ENCODE results near the gene IFNGR1. TPM values are rescaled to one million over a fixed set of nuclear protein-coding genes. Genes with fewer than 3 reads are reported as not detected.

IFNGR1 gene
- total and polyA plus RNA-seq, 2 experiments from 2014 or later, result 22.8 to 23.2 TPM

DNA sequence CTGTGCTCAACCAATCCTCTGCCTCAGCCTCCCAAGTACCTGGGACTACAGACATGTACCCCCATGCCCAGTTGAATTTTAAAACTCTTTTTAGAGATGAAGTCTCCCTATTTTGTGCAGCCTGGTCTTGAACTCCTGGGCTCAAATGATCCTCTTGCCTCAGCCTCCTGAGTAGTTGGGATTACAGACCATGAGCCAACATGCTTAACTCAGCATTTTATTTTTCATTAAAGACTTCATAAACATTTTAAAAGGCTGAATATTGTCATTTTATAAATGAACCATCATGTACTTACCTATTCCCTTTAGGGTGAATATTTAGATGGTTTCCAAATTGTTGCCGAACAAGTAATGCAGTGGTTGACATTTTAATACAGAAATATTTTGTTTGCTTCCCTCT lies 16.5 kb upstream of the IFNGR1 start:
- H2AFZ ChIP-seq, result no peak overlapping the region
- no peak for ATAC-seq
- no peaks in the 10 kb centered on the region for H3K4me1 Mint-ChIP-seq

More for the DNA sequence above, 16.5 kb upstream of the IFNGR1 start:
- H3K79me2 ChIP-seq (replicated peaks; ENCODE audit: insufficient read depth), result no peaks in the 10 kb centered on the region
- no peaks in the 10 kb centered on the region for H4K20me1 ChIP-seq (replicated peaks; ENCODE audit: insufficient read depth)
- no peak overlapping the region for H3K4me2 ChIP-seq
- H3K27ac Mint-ChIP-seq, result no peak overlapping the region; the same call in 1 of the 2 replicates
- H3F3A ChIP-seq (replicated peaks; ENCODE audit: low read depth), result no peaks in the 10 kb centered on the region
- peaks cover 10% of the 10 kb centered on the region; the same call in 1 of the 2 replicates for H3K9me2 ChIP-seq (ENCODE audit: insufficient read depth)
- H3K27me3 Mint-ChIP-seq (ENCODE audit: insufficient read depth, low read depth, poor library complexity), result peaks cover 1% of the 10 kb centered on the region
- no peak overlapping the region for H3K4me3 ChIP-seq
- peaks cover 5% of the 10 kb centered on the region; the same call in 2 of the 3 replicates for H3K9me3 Mint-ChIP-seq
- no peaks in the 10 kb centered on the region; the same call in 1 of the 2 replicates for H3K4me1 ChIP-seq (ENCODE audit: insufficient read depth)
- H3K36me3 Mint-ChIP-seq (ENCODE audit: low read depth), result peaks cover 4% of the 10 kb centered on the region; the same call in 2 of the 3 replicates
- TF ChIP-seq, protein P1, sequence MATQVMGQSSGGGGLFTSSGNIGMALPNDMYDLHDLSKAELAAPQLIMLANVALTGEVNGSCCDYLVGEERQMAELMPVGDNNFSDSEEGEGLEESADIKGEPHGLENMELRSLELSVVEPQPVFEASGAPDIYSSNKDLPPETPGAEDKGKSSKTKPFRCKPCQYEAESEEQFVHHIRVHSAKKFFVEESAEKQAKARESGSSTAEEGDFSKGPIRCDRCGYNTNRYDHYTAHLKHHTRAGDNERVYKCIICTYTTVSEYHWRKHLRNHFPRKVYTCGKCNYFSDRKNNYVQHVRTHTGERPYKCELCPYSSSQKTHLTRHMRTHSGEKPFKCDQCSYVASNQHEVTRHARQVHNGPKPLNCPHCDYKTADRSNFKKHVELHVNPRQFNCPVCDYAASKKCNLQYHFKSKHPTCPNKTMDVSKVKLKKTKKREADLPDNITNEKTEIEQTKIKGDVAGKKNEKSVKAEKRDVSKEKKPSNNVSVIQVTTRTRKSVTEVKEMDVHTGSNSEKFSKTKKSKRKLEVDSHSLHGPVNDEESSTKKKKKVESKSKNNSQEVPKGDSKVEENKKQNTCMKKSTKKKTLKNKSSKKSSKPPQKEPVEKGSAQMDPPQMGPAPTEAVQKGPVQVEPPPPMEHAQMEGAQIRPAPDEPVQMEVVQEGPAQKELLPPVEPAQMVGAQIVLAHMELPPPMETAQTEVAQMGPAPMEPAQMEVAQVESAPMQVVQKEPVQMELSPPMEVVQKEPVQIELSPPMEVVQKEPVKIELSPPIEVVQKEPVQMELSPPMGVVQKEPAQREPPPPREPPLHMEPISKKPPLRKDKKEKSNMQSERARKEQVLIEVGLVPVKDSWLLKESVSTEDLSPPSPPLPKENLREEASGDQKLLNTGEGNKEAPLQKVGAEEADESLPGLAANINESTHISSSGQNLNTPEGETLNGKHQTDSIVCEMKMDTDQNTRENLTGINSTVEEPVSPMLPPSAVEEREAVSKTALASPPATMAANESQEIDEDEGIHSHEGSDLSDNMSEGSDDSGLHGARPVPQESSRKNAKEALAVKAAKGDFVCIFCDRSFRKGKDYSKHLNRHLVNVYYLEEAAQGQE (IDR thresholded peaks at IDR 0.05; ENCODE audit: unreplicated experiment), result no peak
- TF ChIP-seq EZH2phosphoT487 (IDR thresholded peaks at IDR 0.05; ENCODE audit: unreplicated experiment) (no peak), CREB1 (CRISPR knock-in tag; IDR thresholded peaks at IDR 0.05; ENCODE audit: low read depth) (no peak), JUNB (IDR thresholded peaks at IDR 0.05; ENCODE audit: unreplicated experiment) (no peak), ZNF331 (CRISPR knock-in tag; IDR thresholded peaks at IDR 0.05; ENCODE audit: low read depth) (no peak), STAT1 (IDR thresholded peaks at IDR 0.05; ENCODE audit: unreplicated experiment) (no peak), ZNF114 (CRISPR knock-in tag; IDR thresholded peaks at IDR 0.05) (no peak), POLR2AphosphoS5 (IDR thresholded peaks at IDR 0.05; ENCODE audit: low read depth) (no peak), EZH2 (IDR thresholded peaks at IDR 0.05; ENCODE audit: low read depth, unreplicated experiment) (no peak), NANOG (IDR thresholded peaks at IDR 0.05; ENCODE audit: borderline replicate concordance) (no peak)
- TF ChIP-seq, protein P2, sequence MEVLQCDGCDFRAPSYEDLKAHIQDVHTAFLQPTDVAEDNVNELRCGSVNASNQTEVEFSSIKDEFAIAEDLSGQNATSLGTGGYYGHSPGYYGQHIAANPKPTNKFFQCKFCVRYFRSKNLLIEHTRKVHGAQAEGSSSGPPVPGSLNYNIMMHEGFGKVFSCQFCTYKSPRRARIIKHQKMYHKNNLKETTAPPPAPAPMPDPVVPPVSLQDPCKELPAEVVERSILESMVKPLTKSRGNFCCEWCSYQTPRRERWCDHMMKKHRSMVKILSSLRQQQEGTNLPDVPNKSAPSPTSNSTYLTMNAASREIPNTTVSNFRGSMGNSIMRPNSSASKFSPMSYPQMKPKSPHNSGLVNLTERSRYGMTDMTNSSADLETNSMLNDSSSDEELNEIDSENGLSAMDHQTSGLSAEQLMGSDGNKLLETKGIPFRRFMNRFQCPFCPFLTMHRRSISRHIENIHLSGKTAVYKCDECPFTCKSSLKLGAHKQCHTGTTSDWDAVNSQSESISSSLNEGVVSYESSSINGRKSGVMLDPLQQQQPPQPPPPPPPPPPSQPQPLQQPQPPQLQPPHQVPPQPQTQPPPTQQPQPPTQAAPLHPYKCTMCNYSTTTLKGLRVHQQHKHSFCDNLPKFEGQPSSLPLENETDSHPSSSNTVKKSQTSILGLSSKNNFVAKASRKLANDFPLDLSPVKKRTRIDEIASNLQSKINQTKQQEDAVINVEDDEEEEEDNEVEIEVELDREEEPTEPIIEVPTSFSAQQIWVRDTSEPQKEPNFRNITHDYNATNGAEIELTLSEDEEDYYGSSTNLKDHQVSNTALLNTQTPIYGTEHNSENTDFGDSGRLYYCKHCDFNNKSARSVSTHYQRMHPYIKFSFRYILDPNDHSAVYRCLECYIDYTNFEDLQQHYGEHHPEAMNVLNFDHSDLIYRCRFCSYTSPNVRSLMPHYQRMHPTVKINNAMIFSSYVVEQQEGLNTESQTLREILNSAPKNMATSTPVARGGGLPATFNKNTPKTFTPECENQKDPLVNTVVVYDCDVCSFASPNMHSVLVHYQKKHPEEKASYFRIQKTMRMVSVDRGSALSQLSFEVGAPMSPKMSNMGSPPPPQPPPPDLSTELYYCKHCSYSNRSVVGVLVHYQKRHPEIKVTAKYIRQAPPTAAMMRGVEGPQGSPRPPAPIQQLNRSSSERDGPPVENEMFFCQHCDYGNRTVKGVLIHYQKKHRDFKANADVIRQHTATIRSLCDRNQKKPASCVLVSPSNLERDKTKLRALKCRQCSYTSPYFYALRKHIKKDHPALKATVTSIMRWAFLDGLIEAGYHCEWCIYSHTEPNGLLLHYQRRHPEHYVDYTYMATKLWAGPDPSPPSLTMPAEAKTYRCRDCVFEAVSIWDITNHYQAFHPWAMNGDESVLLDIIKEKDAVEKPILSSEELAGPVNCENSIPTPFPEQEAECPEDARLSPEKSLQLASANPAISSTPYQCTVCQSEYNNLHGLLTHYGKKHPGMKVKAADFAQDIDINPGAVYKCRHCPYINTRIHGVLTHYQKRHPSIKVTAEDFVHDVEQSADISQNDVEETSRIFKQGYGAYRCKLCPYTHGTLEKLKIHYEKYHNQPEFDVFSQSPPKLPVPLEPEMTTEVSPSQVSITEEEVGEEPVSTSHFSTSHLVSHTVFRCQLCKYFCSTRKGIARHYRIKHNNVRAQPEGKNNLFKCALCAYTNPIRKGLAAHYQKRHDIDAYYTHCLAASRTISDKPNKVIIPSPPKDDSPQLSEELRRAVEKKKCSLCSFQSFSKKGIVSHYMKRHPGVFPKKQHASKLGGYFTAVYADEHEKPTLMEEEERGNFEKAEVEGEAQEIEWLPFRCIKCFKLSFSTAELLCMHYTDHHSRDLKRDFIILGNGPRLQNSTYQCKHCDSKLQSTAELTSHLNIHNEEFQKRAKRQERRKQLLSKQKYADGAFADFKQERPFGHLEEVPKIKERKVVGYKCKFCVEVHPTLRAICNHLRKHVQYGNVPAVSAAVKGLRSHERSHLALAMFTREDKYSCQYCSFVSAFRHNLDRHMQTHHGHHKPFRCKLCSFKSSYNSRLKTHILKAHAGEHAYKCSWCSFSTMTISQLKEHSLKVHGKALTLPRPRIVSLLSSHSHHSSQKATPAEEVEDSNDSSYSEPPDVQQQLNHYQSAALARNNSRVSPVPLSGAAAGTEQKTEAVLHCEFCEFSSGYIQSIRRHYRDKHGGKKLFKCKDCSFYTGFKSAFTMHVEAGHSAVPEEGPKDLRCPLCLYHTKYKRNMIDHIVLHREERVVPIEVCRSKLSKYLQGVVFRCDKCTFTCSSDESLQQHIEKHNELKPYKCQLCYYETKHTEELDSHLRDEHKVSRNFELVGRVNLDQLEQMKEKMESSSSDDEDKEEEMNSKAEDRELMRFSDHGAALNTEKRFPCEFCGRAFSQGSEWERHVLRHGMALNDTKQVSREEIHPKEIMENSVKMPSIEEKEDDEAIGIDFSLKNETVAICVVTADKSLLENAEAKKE (CRISPR knock-in tag; IDR thresholded peaks at IDR 0.05), result no peak
- TF ChIP-seq, protein P3, sequence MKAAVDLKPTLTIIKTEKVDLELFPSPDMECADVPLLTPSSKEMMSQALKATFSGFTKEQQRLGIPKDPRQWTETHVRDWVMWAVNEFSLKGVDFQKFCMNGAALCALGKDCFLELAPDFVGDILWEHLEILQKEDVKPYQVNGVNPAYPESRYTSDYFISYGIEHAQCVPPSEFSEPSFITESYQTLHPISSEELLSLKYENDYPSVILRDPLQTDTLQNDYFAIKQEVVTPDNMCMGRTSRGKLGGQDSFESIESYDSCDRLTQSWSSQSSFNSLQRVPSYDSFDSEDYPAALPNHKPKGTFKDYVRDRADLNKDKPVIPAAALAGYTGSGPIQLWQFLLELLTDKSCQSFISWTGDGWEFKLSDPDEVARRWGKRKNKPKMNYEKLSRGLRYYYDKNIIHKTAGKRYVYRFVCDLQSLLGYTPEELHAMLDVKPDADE (IDR thresholded peaks at IDR 0.05), result no peak
- TF ChIP-seq, protein P4, sequence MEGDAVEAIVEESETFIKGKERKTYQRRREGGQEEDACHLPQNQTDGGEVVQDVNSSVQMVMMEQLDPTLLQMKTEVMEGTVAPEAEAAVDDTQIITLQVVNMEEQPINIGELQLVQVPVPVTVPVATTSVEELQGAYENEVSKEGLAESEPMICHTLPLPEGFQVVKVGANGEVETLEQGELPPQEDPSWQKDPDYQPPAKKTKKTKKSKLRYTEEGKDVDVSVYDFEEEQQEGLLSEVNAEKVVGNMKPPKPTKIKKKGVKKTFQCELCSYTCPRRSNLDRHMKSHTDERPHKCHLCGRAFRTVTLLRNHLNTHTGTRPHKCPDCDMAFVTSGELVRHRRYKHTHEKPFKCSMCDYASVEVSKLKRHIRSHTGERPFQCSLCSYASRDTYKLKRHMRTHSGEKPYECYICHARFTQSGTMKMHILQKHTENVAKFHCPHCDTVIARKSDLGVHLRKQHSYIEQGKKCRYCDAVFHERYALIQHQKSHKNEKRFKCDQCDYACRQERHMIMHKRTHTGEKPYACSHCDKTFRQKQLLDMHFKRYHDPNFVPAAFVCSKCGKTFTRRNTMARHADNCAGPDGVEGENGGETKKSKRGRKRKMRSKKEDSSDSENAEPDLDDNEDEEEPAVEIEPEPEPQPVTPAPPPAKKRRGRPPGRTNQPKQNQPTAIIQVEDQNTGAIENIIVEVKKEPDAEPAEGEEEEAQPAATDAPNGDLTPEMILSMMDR (conservative IDR thresholded peaks at IDR 0.05; ENCODE audit: low read depth in 2 of 2), result no peak
- H3K27me3 ChIP-seq (ENCODE audit: insufficient read depth), result no peaks in the 10 kb centered on the region
- no peak for DNase-seq (ENCODE audit: low spot score)
- no peaks in the 10 kb centered on the region for H3K36me3 ChIP-seq (ENCODE audit: insufficient read depth)
- H3K4me3 Mint-ChIP-seq, result no peak overlapping the region
- no peak overlapping the region for H3K27ac ChIP-seq (ENCODE audit: low read depth)
